ENCODE data around the gene NDUFB2. TPM values are rescaled to one million over a fixed set of nuclear protein-coding genes. Genes with fewer than 3 reads are reported as not detected.

The NDUFB2 gene
- total and polyA plus RNA-seq, 9 of the 15 experiments (the other 6 are each of a cell fraction or from before 2014, with no cell fraction given) = 220 to 2,075 (median 320) TPM

DNA sequence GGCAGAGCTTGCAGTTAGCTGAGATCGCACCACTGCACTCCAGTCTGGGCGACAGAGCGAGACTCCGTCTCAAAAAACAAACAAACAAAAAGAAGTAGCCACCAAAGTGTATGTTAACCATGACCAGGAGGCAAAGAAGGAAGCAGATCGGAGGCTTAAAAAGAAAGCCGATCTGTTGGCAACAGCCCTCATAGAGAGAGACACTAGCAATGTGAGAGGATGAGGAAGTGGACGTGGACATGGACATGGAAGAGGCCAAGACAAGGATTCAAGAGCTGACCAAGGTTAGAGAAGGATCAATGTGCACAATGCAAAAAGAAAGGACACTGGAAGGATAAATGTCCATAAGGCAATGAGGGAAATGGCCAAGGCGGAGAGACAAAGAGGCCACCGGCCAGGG is 38.6 kb upstream of the NDUFB2 start:
- peak; percentile 68; the same call in 1 of the 2 replicates for TF ChIP-seq SPI1 (IDR thresholded peaks at IDR 0.05; ENCODE audit: borderline replicate concordance, low read depth, low read length)
- no peak for TF ChIP-seq POLR2B (IDR thresholded peaks at IDR 0.05; ENCODE audit: low read depth, partially characterized antibody)
- BruUV-seq (replicated peaks) = no TSS peak
- intact Hi-C loops (cut with micrococcal nuclease) = loop anchor here (10.0 kb wide), 1 partner anchor 483 kb away; the partner anchor contains the start of gene KDM7A

DNA sequence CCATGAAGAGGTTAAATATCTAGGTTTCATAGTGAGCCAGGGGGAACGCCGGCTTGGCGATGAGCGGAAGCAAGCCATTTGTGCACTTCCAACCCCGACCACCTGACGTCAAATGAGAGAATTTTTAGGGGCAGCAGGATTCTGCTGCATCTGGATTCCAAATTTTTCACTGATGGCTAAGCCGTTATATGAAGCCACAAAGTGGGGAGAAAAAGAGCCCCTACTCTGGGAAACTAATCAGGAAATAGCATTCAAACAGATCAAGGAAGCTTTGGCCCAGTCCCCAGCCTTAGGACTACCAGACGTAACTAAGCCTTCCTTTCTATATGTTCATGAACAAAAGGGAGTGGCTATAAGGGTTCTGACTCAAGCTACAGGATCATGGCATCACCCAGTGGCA is 36.7 kb upstream of the NDUFB2 start:
- Histone ChIP-seq H3K27me3 (ENCODE audit: control insufficient read depth in 2 of 2, insufficient read depth in 2 of 2, low read length in 2 of 2) (peaks cover 57 to 66% of the 10 kb centered on the region in 2 experiments), H3K9ac (ENCODE audit: insufficient read depth in 1 of 2, low read depth in 2 of 2, low read length in 2 of 2) (no peak overlapping the region), H3K4me1 (replicated peaks in 1 of 2; ENCODE audit: control insufficient read depth in 2 of 2, insufficient read depth in 2 of 2, low read length in 2 of 2) (no peaks in the 10 kb centered on the region; a peak in 1 of 5 replicates), H3K79me2 (ENCODE audit: control insufficient read depth, insufficient read depth, low read length) (no peaks in the 10 kb centered on the region), H3K4me3 (no peak overlapping the region), H3K36me3 (ENCODE audit: control insufficient read depth, insufficient read depth, low read length) (no peaks in the 10 kb centered on the region), H3K9me3 (replicated peaks; ENCODE audit: control insufficient read depth, insufficient read depth, low read depth, low read length) (no peaks in the 10 kb centered on the region), H2AFZ (ENCODE audit: low read depth, low read length) (no peak overlapping the region), H4K20me1 (replicated peaks; ENCODE audit: control insufficient read depth, insufficient read depth, low read length) (peaks cover 5% of the 10 kb centered on the region; the same call in 1 of the 2 replicates), H3K4me2 (ENCODE audit: insufficient read depth, low read length) (no peak overlapping the region), H3K27ac (ENCODE audit: extremely low read depth, low read depth, low read length) (no peak overlapping the region), H3K9me1 (ENCODE audit: control insufficient read depth, insufficient read depth, low read length) (no peaks in the 10 kb centered on the region)
- FAIRE-seq (no peak), ATAC-seq (peak; percentile 15; the same call in 1 of the 3 replicates), DNase-seq (ENCODE audit: extremely low read depth in 1 of 4, low spot score in 3 of 4) (no peak)
- in situ Hi-C loops (cut with MboI) = no loop called here
- intact Hi-C loops (cut with micrococcal nuclease) = loop anchor here (10.0 kb wide), 1 partner anchor 485 kb away; the partner anchor contains the start of gene KDM7A
- ChIA-PET CTCF (ENCODE audit: low intra/inter-chr PET ratio) (interaction anchor here (0.6 kb wide), 1 partner anchor 11 kb away, joined by 4 read pairs; no protein-coding TSS in a partner anchor), POLR2A (interaction anchor here (1.4 to 1.7 kb wide), 3 partner anchors 10 to 15 kb away, joined by 3 to 9 read pairs (median 5); no protein-coding TSS in a partner anchor)
- TF ChIP-seq SMARCB1 (IDR thresholded peaks at IDR 0.05; ENCODE audit: insufficient read length, low read depth) = no peak
- no peak for TF ChIP-seq NFE2L1 (tag; IDR thresholded peaks at IDR 0.05; ENCODE audit: borderline replicate concordance, low read depth)
- no peak for TF ChIP-seq WHSC1 (IDR thresholded peaks at IDR 0.05; ENCODE audit: low read length)
- TF ChIP-seq, protein P1, sequence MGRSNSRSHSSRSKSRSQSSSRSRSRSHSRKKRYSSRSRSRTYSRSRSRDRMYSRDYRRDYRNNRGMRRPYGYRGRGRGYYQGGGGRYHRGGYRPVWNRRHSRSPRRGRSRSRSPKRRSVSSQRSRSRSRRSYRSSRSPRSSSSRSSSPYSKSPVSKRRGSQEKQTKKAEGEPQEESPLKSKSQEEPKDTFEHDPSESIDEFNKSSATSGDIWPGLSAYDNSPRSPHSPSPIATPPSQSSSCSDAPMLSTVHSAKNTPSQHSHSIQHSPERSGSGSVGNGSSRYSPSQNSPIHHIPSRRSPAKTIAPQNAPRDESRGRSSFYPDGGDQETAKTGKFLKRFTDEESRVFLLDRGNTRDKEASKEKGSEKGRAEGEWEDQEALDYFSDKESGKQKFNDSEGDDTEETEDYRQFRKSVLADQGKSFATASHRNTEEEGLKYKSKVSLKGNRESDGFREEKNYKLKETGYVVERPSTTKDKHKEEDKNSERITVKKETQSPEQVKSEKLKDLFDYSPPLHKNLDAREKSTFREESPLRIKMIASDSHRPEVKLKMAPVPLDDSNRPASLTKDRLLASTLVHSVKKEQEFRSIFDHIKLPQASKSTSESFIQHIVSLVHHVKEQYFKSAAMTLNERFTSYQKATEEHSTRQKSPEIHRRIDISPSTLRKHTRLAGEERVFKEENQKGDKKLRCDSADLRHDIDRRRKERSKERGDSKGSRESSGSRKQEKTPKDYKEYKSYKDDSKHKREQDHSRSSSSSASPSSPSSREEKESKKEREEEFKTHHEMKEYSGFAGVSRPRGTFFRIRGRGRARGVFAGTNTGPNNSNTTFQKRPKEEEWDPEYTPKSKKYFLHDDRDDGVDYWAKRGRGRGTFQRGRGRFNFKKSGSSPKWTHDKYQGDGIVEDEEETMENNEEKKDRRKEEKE (IDR thresholded peaks at IDR 0.05; ENCODE audit: borderline replicate concordance in 1 of 2, control insufficient read depth in 1 of 2, low read depth in 2 of 2, low read length in 1 of 2) = no peak
- TF ChIP-seq, protein P2, sequence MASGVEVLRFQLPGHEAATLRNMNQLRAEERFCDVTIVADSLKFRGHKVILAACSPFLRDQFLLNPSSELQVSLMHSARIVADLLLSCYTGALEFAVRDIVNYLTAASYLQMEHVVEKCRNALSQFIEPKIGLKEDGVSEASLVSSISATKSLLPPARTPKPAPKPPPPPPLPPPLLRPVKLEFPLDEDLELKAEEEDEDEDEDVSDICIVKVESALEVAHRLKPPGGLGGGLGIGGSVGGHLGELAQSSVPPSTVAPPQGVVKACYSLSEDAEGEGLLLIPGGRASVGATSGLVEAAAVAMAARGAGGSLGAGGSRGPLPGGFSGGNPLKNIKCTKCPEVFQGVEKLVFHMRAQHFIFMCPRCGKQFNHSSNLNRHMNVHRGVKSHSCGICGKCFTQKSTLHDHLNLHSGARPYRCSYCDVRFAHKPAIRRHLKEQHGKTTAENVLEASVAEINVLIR (CRISPR knock-in tag; IDR thresholded peaks at IDR 0.05) = no peak
- no peak for TF ChIP-seq EWSR1 (IDR thresholded peaks at IDR 0.05; ENCODE audit: borderline replicate concordance, low read depth, partially characterized antibody)
- TF ChIP-seq RCOR1 (IDR thresholded peaks at IDR 0.05; ENCODE audit: borderline replicate concordance in 1 of 2, low read depth in 2 of 2, low read length in 2 of 2) = no peak
- WGBS (ENCODE audit: insufficient coverage, low coverage, missing lambda C conversion rate) = 3% methylated on average over 8 of the region's 8 CpGs
- no TSS peak for BruUV-seq (replicated peaks)

More for the DNA sequence above, 38.6 kb upstream of the NDUFB2 start:
- in situ Hi-C loops (cut with MboI) = no loop called here
- Histone ChIP-seq H3K9ac (ENCODE audit: insufficient read depth in 1 of 2, low read depth in 2 of 2, low read length in 2 of 2) (no peak overlapping the region), H3K79me2 (ENCODE audit: control insufficient read depth, insufficient read depth, low read length) (no peaks in the 10 kb centered on the region), H3K9me3 (replicated peaks; ENCODE audit: control insufficient read depth, insufficient read depth, low read depth, low read length) (no peaks in the 10 kb centered on the region), H3K27me3 (ENCODE audit: control insufficient read depth in 2 of 2, insufficient read depth in 2 of 2, low read length in 2 of 2) (peaks cover 59 to 80% of the 10 kb centered on the region in 2 experiments), H3K4me2 (ENCODE audit: insufficient read depth, low read length) (no peak overlapping the region), H2AFZ (ENCODE audit: low read depth, low read length) (no peak overlapping the region), H4K20me1 (replicated peaks; ENCODE audit: control insufficient read depth, insufficient read depth, low read length) (peaks cover 5% of the 10 kb centered on the region), H3K36me3 (ENCODE audit: control insufficient read depth, insufficient read depth, low read length) (no peaks in the 10 kb centered on the region), H3K4me3 (no peak overlapping the region), H3K9me1 (ENCODE audit: control insufficient read depth, insufficient read depth, low read length) (no peaks in the 10 kb centered on the region), H3K4me1 (replicated peaks in 1 of 2; ENCODE audit: control insufficient read depth in 2 of 2, insufficient read depth in 2 of 2, low read length in 2 of 2) (no peaks in the 10 kb centered on the region; a peak in 2 of 5 replicates), H3K27ac (ENCODE audit: extremely low read depth, low read depth, low read length) (no peak overlapping the region)
- ATAC-seq (no peak), DNase-seq (ENCODE audit: extremely low read depth in 1 of 4, low spot score in 3 of 4) (no peak), FAIRE-seq (no peak)
- POLR2A ChIA-PET = no interaction called here
- CTCF ChIA-PET (ENCODE audit: low intra/inter-chr PET ratio) = no interaction called here
- WGBS (ENCODE audit: insufficient coverage, low coverage, missing lambda C conversion rate) = 12% methylated on average over 9 of the region's 9 CpGs

Data from K562 (cell line).